DLD1 (cell line): ENCODE results near the gene IFT122.
"Not testable (repeated sequence)": the region's sequence is repeated elsewhere in the genome, so short reads cannot be mapped to it uniquely, and the experiment has no call there.

Experiments used
- in situ Hi-C: cut with HindIII; loops from 2 replicates; pipeline ENCODE4 v1.10.0; 2017; ENCODE audit warnings: low sequenced_read_pairs

The IFT122 gene

DNA sequence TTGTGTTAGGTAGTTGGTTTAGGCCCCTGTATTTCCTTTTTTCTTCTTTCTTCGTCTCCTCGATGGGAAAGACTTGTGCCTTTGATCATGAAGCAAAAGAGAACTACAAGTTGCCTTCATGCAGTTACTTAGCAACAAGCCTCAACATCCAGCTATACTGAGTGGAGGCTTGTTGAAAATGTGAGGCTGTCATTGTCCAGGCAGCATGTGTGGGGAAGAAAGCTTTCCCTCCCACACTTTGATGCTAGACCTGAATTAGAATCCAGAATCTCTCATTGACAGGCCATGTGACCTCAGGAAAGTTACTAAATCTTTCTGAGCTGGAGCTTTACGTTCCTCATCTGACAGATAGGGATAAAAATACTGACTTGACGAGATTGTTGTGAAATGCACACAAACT lies 23.7 kb downstream of the IFT122 start:
- in situ Hi-C loops = no loop called here

DNA sequence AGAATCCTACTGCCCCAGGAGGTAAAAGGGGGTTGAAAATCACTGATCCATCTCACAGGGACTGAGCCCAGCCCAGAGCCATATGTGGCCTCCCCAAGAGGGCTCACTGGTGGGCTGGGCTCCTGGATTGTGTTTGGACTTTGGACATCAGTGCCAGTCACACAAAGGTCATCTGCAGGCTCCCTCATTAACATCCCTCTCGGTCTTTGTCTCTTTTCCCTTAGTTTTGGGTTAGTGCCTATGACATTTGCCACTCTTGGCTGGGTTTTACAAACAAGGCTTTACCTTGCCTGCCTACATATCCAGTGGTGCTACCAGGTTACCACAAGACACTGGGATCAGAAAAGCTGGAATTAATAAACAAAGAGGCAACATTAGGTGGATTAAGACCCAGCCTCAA lies 27.9 kb downstream of the IFT122 start:
- in situ Hi-C loops = no loop called here

DNA sequence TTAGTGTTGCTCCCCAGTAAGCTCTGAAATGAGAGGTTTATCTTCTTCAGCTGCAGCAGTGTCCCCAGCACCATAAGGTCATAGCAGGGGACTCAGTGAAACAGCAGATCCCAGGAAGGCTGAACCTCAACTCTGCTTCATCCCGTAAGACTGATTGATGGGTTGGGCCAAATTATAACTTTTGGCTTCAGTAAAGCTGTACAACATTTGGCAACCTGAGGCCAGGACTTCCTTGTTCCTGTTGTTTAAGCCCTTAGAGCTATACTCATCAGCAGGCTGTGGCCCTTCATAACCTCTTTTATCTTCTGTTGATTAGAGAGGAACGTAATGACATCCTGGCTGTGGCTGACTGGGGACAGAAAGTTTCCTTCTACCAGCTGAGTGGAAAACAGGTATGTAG lies 29.0 kb downstream of the IFT122 start:
- in situ Hi-C loops = no loop called here

DNA sequence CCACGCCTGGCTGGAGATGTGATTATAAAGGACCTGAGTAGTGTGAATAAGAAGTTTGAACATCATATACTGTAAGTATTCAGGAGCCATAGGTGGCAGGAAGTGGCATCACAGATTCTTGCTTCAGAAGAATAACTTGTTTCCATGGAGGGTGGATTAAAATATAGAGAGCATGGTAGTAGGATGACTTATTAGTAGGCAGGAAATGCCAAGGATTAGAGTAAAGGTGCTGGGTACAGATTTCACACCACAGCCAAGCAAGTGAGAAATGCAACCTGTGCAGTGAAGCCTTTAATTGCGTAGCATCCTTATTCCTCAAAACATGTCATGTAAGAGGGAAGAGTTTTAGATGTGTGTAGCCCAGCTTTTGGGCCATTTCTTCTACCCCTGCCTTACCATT lies 30.8 kb downstream of the IFT122 start:
- in situ Hi-C loops = no loop called here

DNA sequence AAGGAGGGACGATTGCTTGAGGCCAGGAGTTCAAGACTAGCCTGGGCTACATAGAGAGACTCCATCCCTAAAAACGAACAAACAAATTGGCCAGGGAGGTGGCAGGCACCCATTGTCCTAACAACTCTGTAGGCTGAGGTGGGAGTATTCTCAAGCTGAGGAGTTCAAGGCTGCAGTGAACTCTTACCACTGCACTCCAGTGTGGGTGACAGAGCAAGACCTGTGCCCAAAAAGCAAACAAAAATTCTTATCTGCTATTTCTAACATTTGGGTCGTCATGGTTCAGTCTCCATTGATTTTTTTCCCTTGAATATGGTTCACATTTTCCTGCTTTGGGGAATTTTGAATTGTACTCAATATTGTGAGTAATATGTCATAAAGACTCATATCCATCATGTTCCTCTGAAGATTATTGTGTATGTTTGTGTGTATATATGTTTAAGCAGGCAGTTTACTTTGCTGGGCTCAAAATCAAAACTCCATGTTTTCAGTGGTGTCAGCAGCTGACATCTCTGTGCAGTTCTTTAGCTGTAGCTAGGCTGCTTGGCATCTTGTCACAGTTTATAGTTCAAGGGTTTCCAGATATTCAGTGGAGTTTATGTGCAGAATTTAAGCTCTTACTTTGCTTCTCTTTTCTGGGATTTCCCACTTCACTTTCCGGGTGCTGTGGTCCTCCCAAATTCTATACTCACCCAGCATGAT lies 33.2 kb downstream of the IFT122 start:
- in situ Hi-C loops = no loop called here

DNA sequence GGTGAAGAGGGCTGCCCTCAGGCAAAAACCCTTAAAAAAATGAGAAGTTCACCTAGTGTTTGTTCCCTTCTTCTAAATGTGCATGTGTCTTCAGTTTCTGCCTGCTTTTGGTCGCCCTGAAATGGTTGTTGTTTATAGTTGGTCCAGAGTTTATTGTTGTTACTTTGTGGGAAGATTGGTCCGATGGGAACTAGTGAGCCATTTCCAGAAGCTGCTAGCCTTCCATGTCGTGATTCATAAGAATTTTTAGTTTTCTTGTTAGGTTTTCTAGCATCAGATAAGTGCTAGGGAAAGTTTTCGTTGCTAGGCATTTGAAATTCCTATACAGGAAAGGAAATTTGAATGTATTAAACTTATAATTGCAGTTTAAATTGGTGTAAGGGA lies 33.7 kb downstream of the IFT122 start:
- in situ Hi-C loops = no loop called here

DNA sequence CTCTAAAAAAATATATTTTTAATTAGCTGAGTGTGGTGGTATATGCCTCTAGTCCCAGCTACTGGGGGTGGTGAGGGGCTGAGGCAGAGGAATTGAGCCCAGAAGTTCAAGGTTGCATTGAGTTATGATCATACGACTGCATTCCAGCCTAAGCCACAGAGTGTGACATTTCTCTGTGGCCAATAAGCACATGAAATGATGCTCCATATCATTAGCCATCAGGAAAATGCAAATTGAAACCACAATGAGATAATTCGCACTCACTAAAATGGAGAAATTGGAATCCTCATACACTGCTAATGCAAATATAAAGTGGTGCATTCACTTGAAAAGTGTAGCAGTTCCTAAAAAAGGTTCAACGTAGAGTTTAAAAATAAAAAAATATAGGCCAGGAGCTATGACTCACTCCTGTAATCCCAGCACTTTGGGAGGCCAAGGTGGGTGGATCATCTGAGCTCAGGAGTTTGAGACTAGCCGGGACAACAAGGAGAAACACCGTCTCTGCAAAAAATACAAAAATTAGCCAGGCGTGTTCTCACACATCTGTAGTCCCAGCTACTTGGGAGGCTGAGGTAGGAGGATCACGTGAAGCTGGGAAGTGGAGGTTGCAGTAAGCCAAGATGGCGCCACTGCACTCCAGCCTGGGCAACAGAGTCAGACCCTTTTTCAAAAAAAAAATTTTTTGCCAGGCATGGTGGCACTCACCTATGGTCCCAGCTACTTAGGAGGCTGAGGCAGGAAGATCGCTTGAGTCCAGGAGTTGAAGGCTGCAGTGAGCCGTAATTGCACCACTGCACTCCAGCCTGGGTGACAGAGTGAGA lies 35.2 kb downstream of the IFT122 start:
- in situ Hi-C loops = no loop called here

DNA sequence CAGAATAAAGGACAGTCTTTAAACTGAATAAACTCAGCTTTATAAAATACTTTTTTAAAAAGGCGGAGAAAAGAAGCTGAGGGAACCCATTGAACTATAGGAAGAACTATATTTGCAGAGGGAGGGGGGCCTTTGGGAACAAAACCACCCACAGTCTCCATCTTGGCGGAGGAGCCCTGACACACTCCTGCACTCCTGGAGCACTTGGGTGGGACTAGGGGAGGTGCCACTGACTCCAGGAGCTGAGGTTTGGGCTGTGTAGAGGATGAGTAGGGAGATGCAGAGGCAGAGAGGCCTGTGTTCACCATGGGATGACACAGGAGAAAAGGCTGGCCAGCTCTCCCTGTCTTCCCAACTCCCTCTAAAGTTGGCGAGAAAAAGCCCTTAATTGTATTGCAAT lies 35.8 kb downstream of the IFT122 start:
- in situ Hi-C loops = no loop called here

DNA sequence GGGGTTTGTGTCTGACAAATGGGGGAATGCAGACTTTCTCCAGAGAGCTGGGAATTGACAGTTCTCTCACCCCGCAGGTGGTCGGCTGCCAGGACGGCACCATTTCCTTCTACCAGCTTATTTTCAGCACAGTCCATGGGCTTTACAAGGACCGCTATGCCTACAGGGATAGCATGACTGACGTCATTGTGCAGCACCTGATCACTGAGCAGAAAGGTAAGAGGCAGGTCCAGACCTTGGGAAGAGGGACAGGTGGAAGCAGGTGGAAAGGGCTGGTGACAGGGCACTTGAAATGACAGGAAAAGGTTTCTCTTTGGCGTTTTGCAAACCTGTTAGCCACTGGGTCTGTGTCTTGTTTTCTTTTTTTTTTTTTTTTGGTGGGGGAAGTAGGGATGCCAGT lies 36.6 kb downstream of the IFT122 start:
- in situ Hi-C loops = no loop called here

DNA sequence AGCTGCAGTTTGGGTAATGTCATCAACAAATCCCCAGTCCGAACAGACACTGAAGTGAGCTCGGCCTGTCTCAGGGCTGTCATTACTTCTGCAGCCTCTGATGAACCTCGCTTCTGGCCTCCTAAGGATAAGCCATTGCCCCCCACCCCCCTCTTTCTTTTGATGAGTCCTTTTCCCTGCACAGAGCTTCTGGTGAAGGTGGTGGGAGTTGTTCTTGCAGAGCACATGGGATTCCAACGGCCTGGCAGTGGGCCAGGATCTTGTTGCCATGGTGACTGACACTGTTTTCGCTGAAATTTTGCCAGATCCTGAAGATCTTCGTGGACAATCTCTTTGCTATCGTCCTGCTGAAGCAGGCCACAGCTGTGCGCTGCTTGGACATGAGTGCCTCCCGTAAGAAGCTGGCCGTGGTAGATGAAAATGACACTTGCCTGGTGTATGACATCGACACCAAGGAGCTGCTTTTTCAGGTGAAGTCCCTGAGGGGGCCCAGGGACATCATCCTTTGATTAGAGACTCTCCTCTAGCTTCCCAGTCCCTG lies 41.3 kb downstream of the IFT122 start:
- in situ Hi-C loops = not testable (repeated sequence)

DNA sequence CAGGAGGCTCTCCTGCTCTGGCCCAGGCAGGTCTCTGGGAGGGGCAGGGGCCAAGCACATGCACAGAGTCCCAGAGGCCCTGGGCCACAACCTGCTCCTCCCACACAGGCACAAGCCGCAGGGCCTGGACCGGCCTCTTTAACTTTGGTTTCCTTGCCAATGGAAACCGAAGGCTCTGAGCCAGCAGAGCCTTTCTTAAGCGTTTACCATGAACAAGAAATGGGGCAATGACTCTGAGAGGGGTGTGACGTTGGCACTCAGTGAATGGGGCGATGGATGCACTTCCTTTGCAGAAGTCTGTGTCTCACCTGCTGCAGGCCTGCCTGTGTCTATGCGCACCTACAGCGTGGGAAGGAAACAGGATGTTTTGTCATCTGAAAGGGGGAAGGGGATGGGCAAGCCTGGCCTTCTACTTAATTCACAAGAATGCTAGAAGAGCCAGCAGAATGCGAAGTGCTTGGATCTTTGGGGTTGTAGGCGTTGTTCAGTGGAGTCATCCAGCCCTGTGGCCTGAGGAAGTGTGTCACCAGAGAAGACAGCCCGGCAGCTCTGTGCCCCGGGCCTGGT lies 41.8 kb downstream of the IFT122 start:
- in situ Hi-C loops = no loop called here

DNA sequence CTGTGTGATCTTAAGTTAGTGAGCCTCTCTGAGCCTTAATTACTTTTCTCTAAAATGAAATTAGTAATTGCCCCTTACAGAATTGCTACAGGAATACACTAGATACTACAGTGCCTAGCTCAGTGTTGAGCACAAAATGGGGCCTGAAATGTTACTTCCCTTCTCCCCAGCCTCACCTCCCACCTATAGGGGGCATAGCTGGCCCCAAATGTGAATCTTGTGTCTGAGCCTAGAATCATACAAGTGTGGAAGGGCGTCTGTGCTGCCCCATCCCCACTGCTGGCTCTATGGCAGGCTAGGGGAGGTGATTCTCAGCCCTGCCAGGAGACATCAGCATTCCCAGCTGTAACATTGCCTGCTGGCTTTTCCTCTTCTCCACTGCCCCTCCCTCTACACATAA lies 42.7 kb downstream of the IFT122 start:
- in situ Hi-C loops = no loop called here

DNA sequence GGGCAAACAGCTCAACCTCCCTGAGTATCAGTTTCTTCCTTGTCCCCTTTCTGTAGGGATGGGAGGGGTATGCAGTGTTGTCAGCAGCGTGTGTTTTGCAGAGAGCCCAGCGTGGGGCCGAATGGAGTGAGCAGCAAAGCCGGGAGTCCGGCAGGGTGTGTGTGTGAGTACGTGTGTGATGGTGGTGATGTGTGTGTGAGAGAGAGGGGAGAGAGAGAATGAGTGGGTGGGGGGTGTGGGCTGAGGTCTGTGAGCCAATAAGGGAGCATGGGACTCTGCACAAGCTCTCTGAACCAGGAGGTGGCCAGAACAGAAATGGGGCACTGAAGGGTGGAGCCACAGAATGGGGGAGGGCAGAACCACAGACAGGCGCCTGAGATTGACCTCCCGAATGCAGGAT lies 43.8 kb downstream of the IFT122 start:
- in situ Hi-C loops = no loop called here

DNA sequence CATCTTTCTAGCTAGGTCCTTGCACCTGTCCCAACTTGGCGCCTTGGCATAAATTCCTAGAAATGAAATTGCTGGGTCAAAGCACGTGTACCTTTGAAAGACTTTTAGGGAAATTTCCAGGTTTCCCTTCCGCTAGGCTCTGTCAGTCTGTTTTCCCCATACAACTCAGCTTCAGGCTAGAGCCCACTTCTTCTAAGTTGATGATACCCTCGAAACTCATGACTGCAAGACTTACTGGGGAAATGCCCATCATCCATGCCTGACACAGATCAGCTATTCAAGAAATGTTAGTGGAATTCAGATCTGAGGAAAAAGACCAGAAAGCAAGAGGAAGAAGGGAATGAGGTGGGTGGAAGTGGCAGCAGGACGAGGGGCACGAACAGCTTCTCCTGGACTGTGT lies 45.1 kb downstream of the IFT122 start:
- in situ Hi-C loops = not testable (repeated sequence)

DNA sequence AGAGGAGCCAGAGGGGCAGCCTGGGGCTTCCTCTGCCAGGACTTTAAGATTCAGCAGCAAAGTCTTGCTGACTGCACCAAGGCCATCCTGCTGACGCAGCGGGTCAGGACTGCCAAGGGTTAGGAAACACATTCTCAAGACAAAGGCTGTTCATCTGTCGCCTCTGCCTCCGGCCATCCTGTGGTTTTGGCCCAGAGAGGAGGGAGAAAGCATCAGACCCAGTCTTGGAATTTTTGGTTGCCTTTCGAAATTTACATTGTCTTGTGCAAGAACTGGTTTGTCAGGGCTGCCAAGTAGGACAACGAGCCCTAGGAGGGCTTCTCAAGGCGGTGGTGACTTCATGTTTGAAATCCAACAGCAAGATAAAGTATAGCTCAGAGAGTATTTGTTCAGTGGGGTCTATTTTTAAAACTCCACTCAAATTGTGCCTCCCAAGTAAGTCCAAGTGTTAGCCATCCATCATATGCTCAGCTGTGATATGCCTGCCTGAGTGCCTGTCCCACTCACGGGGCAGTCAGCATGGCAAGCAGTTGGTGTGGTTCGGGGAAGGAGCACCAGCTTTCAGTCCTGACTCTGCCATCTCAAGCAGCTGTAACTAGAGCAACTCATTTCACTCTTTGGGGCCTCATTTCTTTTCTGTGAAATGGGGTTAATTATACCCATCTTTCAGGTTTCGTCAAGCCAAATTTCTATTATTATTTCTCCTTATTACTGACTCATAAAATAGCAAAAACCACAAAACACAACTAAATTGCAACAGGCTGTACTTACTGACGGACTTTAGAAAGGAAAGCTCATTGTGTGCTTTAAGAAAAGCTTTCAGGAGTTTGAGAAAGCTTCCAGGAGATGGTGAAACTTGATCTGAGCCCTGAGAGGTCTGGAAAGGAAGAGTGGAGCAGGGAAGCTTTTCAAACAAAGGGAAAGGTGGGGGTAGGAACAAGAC lies 46.0 kb downstream of the IFT122 start:
- in situ Hi-C loops = no loop called here

DNA sequence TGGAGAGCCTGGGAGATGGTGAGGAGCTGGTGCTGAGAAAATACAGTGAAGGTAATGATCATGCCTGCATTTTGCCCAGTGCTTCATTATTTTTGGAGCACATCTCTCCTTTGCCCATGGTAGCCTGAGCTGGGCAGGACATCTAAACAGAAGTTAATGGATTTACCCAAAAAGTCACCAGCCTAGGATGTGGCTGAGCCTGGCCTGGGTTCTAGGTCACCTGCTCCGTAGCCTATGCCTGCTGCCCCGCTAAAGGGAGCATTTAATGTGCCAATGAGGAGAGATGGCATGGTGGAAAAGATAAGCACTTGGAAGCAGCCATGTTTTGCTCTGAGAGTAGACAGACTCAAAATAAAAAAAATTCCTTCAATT lies 46.6 kb downstream of the IFT122 start:
- in situ Hi-C loops = no loop called here

DNA sequence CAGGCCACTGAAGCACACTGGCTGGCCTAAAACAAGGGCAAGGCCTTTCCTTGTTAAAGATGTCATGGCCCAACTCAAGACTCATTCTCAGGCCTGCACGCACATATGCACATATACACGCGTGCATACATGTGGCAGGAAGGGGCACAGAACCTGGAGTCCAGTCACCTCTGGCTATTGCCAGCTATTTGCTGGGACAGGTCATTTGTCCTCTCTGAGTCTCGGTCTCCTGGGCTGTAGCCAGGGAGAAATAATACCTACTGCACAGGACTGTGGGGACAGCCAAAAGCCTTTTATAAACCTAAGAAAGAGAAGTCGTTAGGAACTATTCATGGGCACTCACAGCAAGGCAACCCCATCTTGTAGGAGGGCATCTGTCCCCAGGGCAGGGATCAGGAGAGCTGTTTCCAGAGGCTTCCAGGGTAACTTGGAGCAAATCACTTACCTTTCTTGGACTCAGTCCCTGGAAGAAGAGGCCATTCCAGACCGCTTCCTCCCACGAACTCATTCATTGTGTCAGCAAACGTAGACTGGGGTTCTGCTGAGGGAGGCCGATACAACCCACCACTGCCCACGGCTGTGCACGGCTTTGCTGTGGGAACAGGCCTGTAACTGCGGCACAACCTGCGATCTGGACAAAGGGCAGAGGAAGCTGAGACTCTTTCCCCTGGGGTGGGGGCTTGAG lies 47.3 kb downstream of the IFT122 start:
- in situ Hi-C loops = no loop called here

DNA sequence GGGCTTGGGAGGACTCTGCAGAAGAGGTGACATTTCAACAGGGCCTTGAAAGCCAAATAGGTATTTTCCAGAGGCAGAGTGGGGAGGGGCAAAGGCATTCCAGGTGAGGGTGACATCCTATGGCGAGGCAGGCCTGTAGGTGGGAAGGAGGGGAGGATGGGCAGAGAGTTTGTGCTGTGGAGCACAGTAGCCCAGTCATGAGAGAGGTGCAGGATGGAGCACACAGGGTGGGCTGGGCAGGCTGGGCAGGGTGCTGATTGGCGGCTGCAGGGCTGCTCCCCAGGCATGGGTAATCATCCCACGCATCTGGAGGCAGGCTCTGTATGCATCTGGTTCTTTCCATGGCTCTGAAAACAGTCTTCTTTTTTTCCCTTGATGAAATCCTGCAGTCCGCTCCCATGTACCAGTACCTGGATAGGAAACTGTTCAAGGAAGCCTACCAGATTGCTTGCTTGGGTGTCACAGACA lies 47.9 kb downstream of the IFT122 start:
- in situ Hi-C loops = not testable (repeated sequence)

DNA sequence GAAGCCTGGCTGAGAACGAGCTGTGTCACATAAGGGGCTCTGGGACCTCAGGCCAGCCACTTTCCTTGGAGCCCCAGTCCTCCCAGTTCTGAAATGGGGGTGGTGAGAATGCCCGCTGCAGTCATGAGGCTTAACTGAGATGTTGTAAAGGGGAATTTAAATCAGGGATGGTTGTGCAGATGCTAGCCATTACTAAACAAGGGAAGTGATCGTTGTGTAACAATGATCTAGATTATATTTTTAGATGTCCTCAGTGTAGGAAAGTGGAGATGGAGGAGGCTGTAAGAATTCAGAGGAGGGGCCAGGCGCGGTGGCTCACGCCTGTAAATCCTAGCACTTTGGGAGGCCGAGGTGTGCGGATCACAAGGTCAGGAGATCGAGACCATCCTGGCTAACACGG lies 49.2 kb downstream of the IFT122 start:
- in situ Hi-C loops = not testable (repeated sequence)

DNA sequence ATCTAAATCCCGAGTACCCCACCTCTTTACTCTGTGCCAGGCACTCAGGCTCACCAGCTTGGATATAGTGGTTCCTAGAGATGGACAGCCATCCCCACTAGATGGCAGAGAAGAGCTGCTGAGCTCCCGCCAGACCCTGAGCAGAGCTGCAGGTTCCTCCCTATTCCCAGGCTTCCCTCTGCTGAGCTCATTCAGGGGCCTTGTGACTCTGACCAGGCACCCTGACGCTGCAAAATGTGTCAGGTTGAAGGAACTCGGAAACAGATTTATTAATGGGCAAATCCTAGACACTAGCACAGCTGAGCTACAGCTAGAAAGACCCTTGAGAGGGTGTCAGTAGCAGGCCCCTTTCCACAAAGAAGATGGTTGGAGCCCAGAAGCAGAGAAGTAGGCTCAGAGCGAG lies 50.2 kb downstream of the IFT122 start:
- in situ Hi-C loops = no loop called here
